Endothelial cell of umbilical vein (primary cell): ENCODE data around the gene MYOM3. TPM values are rescaled to one million over a fixed set of nuclear protein-coding genes. Genes with fewer than 3 reads are reported as not detected.

ENCODE experiments used
- BruUV-seq: library from RNA; stranded (reverse); fragments of 400-500 nt; replicated peaks from 2 replicates; lab custom pipeline; 2021; lab: Mats Ljungman, UMichigan
- CTCF ChIA-PET: fragments of 300-600, 350-600 bp; sonication (Branson Sonifier 250); formaldehyde crosslinking; loops from one replicate; lab custom pipeline; 2021; ENCODE audit warnings: antibody characterized with exemption, inconsistent platforms; lab: Charles Lee
- POLR2A ChIA-PET: fragments of 300-600, 350-600 bp; sonication (Branson Sonifier 250); formaldehyde crosslinking; loops from one replicate; lab custom pipeline; 2021; ENCODE audit warnings: antibody characterized with exemption, inconsistent platforms; lab: Charles Lee
- DNase-seq: peaks from one replicate; pipeline ENCODE4 v3.0.0-alpha.2; 2011; ENCODE audit warnings: low read depth, low spot score
- FAIRE-seq: peaks from 2 replicates; lab custom pipeline; 2011; peaks lifted over from hg19 to GRCh38; lab: Jason Lieb, UNC
- H2AFZ ChIP-seq: 2 replicates; pipeline ENCODE4 v1.6.0; 2012; ENCODE audit warnings: low read depth, low read length, control low read depth, inconsistent platforms
- H3K27ac ChIP-seq: 2 replicates; pipeline ENCODE4 v1.5.1; 2011; ENCODE audit warnings: low read depth, mild to moderate bottlenecking, control low read depth, low read length, moderate library complexity; ENCODE audit not compliant: insufficient read depth
- H3K27me3 ChIP-seq, 2 experiments: 2 replicates each; pipeline versions ENCODE4 v1.6.0 to v1.6.1; 2011; ENCODE audit warnings: low read length in 2 of 2, mixed read lengths in 1 of 2; ENCODE audit not compliant: control insufficient read depth in 2 of 2, insufficient read depth in 2 of 2
- H3K36me3 ChIP-seq, 2 experiments: 2 replicates in 1 of 2; 3 replicates in 1 of 2; pipeline ENCODE4 v1.5.1; 2011; ENCODE audit warnings: low read length in 2 of 2, mild to moderate bottlenecking in 1 of 2, moderate library complexity in 1 of 2; ENCODE audit not compliant: control insufficient read depth in 2 of 2, insufficient read depth in 2 of 2; ENCODE audit errors: extremely low read depth in 1 of 2
- H3K4me1 ChIP-seq: 3 replicates; pipeline ENCODE4 v1.5.1; 2011; ENCODE audit warnings: mild to moderate bottlenecking, low read length; ENCODE audit not compliant: control insufficient read depth, insufficient read depth; ENCODE audit errors: extremely low read depth
- H3K4me2 ChIP-seq: 2 replicates; pipeline ENCODE4 v1.6.1; 2011; ENCODE audit warnings: low read length, control low read depth, mixed read lengths; ENCODE audit not compliant: insufficient read depth
- H3K4me3 ChIP-seq, 3 experiments: fragments of 200-600 bp in 1 of 3; sonication (generic), shearing (Covaris generic) in 1 of 3; replicated peaks in 1 of 3; 2 replicates each; pipeline ENCODE4 v1.5.1; 2011 to 2016; ENCODE audit warnings: control low read depth in 3 of 3, low read length in 3 of 3, mild to moderate bottlenecking in 2 of 3, inconsistent platforms in 1 of 3, low read depth in 1 of 3, moderate library complexity in 1 of 3; ENCODE audit not compliant: insufficient read depth in 1 of 3
- H3K79me2 ChIP-seq: 2 replicates; pipeline ENCODE4 v1.6.0; 2012; ENCODE audit warnings: low read length, inconsistent platforms; ENCODE audit not compliant: control insufficient read depth, insufficient read depth
- H3K9ac ChIP-seq: replicated peaks from 2 replicates; pipeline ENCODE3; 2011; ENCODE audit warnings: low read length, control low read depth; ENCODE audit not compliant: insufficient read depth; ENCODE audit errors: extremely low read depth
- H3K9me1 ChIP-seq: replicated peaks from 3 replicates; pipeline ENCODE4 v1.6.0; 2011; ENCODE audit warnings: mild to moderate bottlenecking, low read length; ENCODE audit not compliant: control insufficient read depth, insufficient read depth; ENCODE audit errors: extremely low read depth
- H3K9me3 ChIP-seq: replicated peaks from 2 replicates; pipeline ENCODE4 v1.5.1; 2012; ENCODE audit warnings: low read length, inconsistent platforms; ENCODE audit not compliant: control insufficient read depth, insufficient read depth
- H4K20me1 ChIP-seq: replicated peaks from 2 replicates; pipeline ENCODE3; 2011; ENCODE audit warnings: mild to moderate bottlenecking, low read length; ENCODE audit not compliant: control insufficient read depth, insufficient read depth; ENCODE audit errors: extremely low read depth
- FOS ChIP-seq: IDR thresholded peaks from 2 replicates; pipeline ENCODE4 v1.6.1; 2011; ENCODE audit warnings: mild to moderate bottlenecking, low read length, moderate library complexity, borderline replicate concordance; ENCODE audit not compliant: insufficient read depth
- JUN ChIP-seq: IDR thresholded peaks from 2 replicates; pipeline ENCODE4 v1.6.1; 2011; ENCODE audit warnings: borderline replicate concordance, low read depth; ENCODE audit not compliant: insufficient read length, insufficient read depth
- MYC ChIP-seq: IDR thresholded peaks from one replicate; pipeline ENCODE4 v1.6.1; 2011; ENCODE audit warnings: mild to moderate bottlenecking, low read depth, low read length
- POLR2A ChIP-seq: IDR thresholded peaks from 2 replicates; pipeline ENCODE4 v1.6.1; 2012; ENCODE audit warnings: low read depth, mild to moderate bottlenecking, control low read depth, low read length
- dilution Hi-C: fragments of 300-500 bp; cut with MboI; formaldehyde crosslinking; loops from one replicate; pipeline ENCODE4 v1.15.0; 2019; ENCODE audit warnings: low sequenced_read_pairs; ENCODE audit not compliant: extremely low pct_ligation_motif_present
- intact Hi-C: fragments of 100-400 bp; cut with micrococcal nuclease; formaldehyde crosslinking; loops from one replicate; pipeline ENCODE4 v1.10.0; 2022
- polyA plus RNA-seq, 4 experiments: library from polyadenylated mRNA; depleted of rRNA in 3 of 4; stranded (reverse) in 3 of 4; unstranded in 1 of 4; fragments of >200 nt; gene quantifications; 2 replicates each; pipeline versions ENCODE4 v1.2.1 to v1.2.3, GENCODE V29; 2011 to 2012; ENCODE audit warnings: missing spikeins in 1 of 4
- total RNA-seq: library from RNA; stranded (reverse); gene quantifications from 2 replicates; pipeline ENCODE4 v1.2.3, GENCODE V29; 2021
- TF ChIP-seq, protein P1 (sequence below): IDR thresholded peaks from 2 replicates; pipeline ENCODE4 v1.6.1; 2011; ENCODE audit not compliant: insufficient read depth, insufficient read length
- TF ChIP-seq, protein P2 (sequence below), 2 donors: IDR thresholded peaks; 1 replicate in 1 of 2; 2 replicates in 1 of 2; pipeline ENCODE4 v1.5.1; 2011; ENCODE audit warnings: low read length in 2 of 2, mild to moderate bottlenecking in 2 of 2, moderate library complexity in 2 of 2, control low read depth in 1 of 2, inconsistent platforms in 1 of 2, low read depth in 1 of 2; ENCODE audit not compliant: insufficient read depth in 1 of 2; ENCODE audit errors: extremely low read depth in 1 of 2

Gene MYOM3
- total and polyA plus RNA-seq, 2 donors (not counting 3 experiments of a cell fraction or from before 2014, with no cell fraction given), result 0.11 to 0.40 TPM

DNA sequence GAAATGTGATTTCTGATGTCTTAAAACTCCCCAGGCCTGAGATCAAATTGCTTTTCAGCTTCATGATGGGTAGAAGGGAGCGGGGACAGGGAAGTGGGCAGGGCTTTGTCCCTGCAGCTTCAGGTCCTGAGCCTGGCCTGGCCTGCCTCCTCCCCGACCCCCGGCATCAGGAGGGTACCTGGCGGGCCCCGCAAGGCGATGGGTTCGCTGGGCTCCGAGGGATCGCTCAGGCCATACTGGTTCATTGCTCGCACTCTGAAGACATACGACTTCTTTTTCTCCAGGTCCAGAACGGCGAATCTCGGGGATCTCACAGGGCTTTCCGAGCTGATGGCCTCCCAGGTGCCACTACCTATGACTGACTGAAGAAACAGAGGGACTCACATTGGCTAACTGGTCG lies 25.5 kb downstream of the MYOM3 start:
- CTCF ChIA-PET, result no interaction called here
- H3K9me3 ChIP-seq, result no peaks in the 10 kb centered on the region

More for the DNA sequence above, 25.5 kb downstream of the MYOM3 start:
- TF ChIP-seq, protein P1, sequence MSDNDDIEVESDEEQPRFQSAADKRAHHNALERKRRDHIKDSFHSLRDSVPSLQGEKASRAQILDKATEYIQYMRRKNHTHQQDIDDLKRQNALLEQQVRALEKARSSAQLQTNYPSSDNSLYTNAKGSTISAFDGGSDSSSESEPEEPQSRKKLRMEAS, result no peak
- TF ChIP-seq FOS (no peak), POLR2A (no peak), MYC (no peak), JUN (no peak)
- TF ChIP-seq, protein P2, sequence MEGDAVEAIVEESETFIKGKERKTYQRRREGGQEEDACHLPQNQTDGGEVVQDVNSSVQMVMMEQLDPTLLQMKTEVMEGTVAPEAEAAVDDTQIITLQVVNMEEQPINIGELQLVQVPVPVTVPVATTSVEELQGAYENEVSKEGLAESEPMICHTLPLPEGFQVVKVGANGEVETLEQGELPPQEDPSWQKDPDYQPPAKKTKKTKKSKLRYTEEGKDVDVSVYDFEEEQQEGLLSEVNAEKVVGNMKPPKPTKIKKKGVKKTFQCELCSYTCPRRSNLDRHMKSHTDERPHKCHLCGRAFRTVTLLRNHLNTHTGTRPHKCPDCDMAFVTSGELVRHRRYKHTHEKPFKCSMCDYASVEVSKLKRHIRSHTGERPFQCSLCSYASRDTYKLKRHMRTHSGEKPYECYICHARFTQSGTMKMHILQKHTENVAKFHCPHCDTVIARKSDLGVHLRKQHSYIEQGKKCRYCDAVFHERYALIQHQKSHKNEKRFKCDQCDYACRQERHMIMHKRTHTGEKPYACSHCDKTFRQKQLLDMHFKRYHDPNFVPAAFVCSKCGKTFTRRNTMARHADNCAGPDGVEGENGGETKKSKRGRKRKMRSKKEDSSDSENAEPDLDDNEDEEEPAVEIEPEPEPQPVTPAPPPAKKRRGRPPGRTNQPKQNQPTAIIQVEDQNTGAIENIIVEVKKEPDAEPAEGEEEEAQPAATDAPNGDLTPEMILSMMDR (IDR thresholded peaks at IDR 0.05; ENCODE audit: extremely low read depth in 1 of 2, insufficient read depth in 1 of 2, low read depth in 1 of 2, low read length in 2 of 2), result no peak
- Histone ChIP-seq H3K36me3 (no peaks in the 10 kb centered on the region), H3K4me1 (no peaks in the 10 kb centered on the region), H3K27ac (no peak overlapping the region), H3K4me2 (no peak overlapping the region), H4K20me1 (no peaks in the 10 kb centered on the region), H3K9me1 (no peaks in the 10 kb centered on the region), H3K79me2 (no peaks in the 10 kb centered on the region), H2AFZ (no peak overlapping the region), H3K27me3 (peaks cover 0 to 2% of the 10 kb centered on the region in 2 experiments), H3K9ac (no peak overlapping the region), H3K4me3 (no peak overlapping the region)
- no TSS peak for BruUV-seq
- no peak for FAIRE-seq
- intact Hi-C loops (no loop called here), dilution Hi-C loops (no loop called here)
- POLR2A ChIA-PET, result no interaction called here
- DNase-seq, result no peak
